ENCODE measurements around the gene PAGE2.
"Not testable (repeated sequence)": the region's sequence is repeated elsewhere in the genome, so short reads cannot be mapped to it uniquely, and the experiment has no call there.

Gene PAGE2, protein sequence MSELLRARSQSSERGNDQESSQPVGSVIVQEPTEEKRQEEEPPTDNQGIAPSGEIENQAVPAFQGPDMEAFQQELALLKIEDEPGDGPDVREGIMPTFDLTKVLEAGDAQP

DNA sequence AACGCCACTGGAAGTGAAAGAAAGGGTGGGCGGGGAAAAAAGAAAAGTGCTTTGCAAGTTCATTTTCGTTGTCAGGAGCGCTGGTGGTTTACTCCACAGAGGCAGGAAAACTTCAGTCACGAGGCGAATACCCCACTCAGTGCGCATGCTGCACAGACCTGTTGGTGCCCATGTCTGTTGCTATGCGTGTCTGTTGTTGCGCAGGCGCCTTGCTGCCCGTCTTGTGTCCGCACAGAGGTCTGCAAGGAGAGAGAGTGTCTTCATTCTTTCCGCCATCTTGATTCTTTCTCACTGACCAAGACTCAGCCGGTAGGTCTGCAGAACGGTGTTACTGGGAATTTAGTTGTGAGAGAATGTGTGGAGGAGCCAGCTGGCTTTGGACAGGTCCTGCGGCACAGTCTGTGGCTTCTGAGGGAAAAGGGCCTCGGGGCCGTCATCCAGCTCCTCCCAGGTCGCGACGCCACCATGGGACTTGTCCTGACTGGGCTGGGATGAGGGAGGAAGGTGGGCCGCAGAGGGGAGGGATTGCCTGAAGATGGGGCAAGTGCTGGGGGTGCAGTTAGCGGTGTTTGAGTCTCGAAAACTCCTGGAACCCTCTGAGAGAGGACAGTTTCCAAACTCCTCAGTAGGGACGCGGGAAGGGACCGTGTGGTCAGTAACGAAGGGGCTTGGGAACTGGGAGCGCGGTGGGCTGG, at the start of gene PAGE2:
TSS of gene PAGE2 (plus strand) at position 224 of the 695 bp plus-strand sequence. CDS start 1,003 bp downstream, outside the sequence.
- in situ Hi-C loops (cut with HindIII; ENCODE audit: low sequenced_read_pairs) = no loop called here

DNA sequence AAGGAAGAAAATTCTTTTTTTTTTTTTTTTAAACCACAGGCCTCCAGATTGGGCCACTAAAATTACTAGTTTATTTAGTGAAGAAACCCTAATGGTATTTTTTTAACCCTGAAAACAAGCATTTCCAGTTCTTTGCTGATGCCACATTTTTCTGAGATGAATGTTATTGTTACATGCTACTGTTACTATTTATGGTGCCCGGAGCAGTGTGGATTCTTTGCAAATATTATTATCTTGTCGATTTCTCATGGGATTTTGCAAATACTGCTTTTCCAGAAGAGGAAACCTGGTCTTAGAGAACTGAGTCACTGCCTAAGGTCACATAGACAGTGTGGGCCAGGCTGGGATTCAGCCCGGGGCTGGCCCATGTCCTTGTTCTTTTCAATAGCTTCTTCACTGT, 49.3 kb upstream of the PAGE2 start:
- in situ Hi-C loops (cut with HindIII; ENCODE audit: low sequenced_read_pairs) = no loop called here

DNA sequence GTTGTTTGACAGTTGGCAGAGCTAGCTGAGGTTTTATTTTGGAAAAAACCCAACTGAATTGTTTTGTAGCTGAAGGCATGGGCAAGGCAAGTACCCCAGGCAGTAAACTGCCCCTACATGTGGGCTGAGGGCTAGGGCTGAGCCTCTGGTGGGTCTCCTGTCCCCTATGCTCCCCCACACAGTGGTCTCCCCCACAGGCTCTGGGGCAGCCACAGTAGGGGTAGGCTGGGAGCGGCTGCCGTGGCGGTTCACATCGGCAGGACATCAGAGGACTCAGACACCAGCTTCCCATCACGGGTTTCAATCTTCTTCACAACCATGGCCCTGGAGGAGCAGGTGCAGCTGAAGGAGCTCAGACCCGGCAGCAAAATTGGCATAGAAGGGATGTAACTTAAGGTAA, 47.3 kb upstream of the PAGE2 start:
- in situ Hi-C loops (cut with HindIII; ENCODE audit: low sequenced_read_pairs) = no loop called here

DNA sequence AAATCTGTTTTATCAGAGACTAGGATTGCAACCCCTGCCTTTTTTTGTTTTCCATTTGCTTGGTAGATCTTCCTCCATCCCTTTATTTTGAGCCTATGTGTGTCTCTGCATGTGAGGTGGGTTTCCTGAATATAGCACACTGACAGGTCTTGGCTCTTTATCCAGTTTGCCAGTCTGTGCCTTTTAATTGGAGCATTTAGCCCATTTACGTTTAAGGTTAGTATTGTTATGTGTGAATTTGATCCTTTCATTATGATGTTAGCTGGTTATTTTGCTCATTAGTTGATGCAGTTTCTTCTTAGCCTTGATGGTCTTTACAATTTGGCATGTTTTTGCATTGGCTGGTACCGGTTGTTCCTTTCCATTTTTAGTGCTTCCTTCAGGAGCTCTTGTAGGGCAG, 38.2 kb upstream of the PAGE2 start:
- in situ Hi-C loops (cut with HindIII; ENCODE audit: low sequenced_read_pairs) = not testable (repeated sequence)

DNA sequence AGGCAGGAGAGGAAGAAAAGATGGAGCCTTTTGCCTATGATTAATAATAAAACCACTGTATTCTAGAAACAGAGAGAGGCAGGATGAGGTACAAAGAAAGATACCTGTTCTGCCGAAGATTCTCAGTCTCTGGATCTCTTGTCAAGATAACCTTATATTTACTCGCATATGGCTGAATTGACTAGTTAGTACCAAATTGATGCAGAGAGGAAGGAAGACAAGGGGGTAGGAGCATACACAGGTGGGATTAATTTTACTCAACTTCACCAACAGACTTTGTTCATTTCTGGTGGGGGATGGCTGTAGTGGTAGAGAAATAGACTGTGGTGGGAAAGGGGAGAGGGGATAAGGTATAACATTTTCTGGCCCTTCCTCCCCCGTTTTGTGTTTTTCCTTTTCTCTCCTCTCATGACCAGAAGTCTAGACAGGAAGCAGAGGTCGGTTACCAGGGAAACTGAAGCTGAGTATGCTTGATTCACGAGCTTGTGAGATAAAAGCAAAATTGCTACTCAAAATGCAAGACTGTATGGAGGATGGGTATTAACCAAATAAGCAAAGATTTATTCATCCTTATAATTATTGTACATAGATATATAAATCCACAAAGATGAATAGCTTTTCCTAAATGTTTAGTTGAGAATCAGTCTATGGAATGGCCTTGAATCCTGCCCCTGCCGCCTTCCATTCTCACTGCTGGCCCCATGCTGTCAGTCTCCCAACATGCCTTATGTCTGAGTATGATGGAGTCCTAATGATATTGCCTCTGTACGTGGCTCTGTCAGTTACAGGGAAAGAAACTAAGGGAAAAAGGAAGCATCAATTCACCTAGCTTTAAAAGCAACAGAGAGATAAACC, 31.8 kb upstream of the PAGE2 start:
- in situ Hi-C loops (cut with HindIII; ENCODE audit: low sequenced_read_pairs) = no loop called here

DNA sequence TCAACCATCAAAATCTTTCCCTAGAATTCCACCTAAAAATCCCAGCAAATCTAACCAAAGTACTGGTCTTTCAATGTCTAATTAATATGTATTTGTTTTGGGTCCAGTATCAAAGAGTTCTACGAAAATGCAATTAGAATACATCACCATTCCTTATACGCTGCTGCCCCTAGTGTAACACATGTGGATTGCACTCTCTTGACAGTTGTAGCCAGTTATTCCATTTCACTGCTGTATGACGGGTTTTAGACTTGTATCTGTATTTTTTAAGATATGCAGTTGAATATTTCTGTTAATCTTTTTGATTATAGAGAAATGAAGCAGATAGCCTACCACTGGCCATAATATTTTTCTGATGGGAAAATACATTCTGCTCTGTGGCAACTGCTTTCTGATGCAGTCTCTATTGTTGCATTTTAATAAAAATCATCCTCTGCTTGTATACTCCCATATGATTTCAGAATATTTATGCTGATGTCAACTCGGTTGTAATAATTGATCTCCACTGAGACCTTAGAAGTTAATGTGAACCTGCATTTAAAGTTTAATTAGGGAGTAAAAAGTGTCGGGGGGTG, 31.1 kb upstream of the PAGE2 start:
- in situ Hi-C loops (cut with HindIII; ENCODE audit: low sequenced_read_pairs) = no loop called here

DNA sequence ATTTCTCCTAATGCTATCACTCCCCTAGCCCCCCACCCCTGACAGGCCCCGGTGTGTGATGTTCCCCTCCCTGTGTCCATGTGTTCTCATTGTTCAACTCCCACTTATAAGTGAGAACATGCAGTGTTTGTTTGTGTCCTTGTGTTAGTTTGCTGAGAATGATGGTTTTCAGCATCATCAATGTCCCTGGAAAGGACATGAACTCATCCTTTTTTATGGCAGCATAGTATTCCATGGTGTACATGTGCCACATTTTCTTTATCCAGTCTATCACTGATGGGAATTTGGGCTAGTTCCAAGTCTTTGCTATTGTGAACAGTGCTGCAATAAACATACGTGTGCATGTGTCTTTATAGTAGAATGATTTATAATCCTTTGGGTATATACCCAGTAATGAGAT, 21.6 kb upstream of the PAGE2 start:
- in situ Hi-C loops (cut with HindIII; ENCODE audit: low sequenced_read_pairs) = not testable (repeated sequence)

DNA sequence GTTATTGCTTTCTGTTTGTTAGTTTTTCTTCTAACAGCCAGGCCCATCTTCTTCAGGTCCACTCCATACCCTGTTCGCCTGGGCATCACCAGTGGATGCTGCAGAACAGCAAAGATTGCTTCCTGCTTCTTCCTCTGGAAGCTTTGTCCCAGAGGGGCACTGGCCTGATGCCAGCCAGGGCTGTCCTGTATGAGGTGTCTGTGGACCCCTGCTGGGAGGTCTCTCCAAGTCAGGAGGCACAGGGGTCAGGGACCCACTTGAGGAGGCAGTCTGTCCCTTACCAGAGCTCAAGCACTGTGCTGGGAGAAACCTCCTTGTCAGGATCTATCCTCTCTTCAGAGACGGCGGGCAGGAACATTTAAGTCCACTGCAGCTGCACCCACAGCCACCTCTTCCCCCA, 16.5 kb upstream of the PAGE2 start:
- in situ Hi-C loops (cut with HindIII; ENCODE audit: low sequenced_read_pairs) = no loop called here

DNA sequence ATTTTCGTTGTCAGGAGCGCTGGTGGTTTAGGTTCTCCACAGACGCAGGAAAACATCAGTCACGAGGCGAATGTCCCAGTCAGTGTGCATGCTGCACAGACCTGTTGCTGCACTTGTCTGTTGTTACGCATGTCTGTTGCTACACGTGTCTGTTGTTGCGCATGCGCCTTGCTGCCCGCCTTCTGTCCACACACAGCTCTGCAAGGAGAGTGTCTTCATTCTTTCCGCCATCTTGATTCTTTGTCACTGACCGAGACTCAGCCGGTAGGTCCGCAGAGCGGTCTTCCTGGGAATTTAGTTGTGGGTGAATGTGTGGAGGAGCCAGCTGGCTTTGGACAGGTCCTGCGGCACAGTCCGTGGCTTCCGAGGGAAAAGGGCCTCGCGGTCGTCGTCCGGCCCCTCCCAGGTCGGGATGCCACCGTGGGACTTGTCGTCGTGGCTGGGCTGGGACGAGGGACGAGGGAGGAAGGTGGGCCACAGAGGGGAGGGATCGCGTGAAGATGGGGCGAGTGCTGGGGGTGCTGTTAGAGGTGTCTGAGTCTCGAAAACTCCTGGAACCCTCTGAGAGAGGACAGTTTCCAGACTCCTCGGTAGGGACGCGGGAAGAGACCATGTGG, 13.9 kb upstream of the PAGE2 start, which contains the start of gene PAGE2B:
TSS of gene PAGE2B (plus strand) at position 180 of the 617 bp plus-strand sequence. CDS start 1,012 bp downstream, outside the sequence.
- in situ Hi-C loops (cut with HindIII; ENCODE audit: low sequenced_read_pairs) = no loop called here

DNA sequence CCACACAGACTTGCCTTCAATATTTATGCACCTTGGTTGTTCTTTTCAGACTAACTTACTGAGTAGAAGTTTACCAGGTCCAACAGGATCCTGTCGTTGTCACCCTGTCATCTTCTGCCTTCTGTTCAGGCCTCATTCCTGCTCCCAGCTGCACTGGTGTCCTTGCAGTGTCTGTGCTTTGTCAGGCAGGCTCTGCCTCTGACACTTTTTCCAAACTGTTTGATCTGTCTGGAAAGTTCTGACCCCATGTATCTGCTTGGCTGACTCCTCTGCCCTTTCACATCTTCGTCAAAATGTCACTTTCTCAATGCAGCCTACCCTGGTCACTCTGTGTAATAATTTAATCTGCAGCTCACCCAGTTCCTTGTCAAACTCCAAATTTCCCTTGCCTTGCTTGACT, 9.9 kb downstream of the PAGE2 start:
- in situ Hi-C loops (cut with HindIII; ENCODE audit: low sequenced_read_pairs) = no loop called here

DNA sequence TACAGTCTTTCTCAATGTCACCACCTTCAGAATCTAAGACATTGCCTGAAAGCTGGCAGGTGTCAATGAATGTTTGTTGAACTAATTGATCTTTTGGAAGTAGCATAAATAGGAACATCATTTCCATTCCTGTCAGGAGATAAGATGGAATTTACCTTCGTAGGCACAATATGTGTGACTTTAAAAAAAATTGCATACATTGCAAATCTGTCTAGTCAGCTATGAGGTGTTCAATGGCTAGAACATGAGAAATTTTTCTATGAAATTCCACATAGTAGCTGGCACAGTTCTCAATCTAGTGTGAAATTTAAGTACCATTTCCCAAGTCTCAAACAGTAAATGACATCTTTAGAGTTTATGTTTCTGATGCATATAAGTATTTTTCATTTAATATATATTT, 10.3 kb downstream of the PAGE2 start:
- in situ Hi-C loops (cut with HindIII; ENCODE audit: low sequenced_read_pairs) = no loop called here

DNA sequence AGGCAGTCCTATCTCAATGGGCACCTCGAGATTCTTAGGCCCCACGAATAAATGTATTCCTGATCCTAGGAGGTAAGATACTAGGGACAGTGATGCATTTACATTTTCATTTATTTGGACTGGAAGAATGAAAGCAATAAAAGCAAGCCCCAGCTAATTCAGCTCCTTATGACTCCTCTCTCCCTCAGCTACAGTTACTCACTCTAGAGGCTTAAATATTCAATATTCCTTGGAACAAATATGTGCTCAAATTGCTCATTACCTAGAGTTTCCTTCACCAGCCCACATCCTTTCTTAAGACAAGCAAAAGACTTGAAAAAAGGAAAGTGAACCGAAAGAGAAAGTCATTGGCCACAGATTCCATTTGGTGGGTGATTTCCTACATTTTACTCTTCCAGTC, 13.9 kb downstream of the PAGE2 start:
- in situ Hi-C loops (cut with HindIII; ENCODE audit: low sequenced_read_pairs) = no loop called here

DNA sequence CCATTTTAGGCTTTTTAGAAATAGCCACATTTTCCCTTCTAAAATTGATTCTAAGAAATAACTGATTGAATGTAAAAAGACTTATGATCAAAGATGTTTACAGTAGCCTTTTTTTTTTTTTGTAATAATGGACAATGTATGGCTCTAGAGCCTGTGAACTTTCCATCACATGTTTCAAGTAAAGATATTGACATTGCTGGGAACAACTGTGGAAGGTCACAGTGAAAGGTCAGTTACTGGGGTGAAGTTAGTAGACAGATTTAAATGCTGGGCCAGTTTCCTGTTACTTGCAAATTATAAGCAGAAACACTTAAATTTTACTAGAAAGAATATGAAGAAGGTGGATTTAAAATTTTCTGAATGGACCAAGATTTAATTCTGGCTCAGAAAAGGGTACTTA, 18.4 kb downstream of the PAGE2 start:
- in situ Hi-C loops (cut with HindIII; ENCODE audit: low sequenced_read_pairs) = no loop called here

DNA sequence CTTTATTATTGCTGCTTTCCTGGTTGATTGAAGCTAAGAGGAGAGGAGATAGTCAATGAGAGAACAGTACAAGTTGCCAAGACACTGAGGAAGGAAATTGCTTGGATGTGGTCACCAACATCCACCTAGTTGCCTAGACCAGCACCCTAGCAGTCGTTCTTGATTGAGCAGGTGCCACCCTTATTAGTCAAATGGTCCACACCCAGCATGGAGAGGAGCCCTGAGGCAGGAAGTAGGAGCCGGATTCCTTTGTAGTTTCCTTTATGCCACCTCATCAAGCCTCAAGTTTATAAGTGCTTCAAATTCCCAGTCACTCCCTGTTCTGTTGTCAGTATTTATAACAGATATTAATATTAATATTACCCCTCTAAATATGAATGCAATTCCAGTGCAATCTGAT, 19.1 kb downstream of the PAGE2 start:
- in situ Hi-C loops (cut with HindIII; ENCODE audit: low sequenced_read_pairs) = no loop called here

DNA sequence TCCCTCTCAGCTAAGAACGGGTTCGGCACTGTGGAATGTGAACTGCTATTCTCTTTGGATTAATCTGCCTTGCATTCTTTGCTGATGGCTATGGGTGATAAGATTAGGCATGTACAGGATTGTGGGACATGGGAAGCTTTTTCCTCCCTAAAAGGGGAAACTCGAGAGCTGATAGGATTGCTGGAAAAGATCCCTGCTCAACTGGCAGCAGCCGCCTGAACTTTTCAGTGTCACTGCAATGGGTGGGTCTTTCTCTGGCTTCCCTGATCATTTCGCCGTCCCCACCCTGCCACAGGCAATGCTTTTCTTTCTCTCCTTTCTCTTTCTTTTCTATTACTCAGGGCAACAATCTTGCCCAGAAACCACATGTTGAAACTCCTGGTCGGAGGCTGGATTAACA, 20.5 kb downstream of the PAGE2 start:
- in situ Hi-C loops (cut with HindIII; ENCODE audit: low sequenced_read_pairs) = no loop called here

DNA sequence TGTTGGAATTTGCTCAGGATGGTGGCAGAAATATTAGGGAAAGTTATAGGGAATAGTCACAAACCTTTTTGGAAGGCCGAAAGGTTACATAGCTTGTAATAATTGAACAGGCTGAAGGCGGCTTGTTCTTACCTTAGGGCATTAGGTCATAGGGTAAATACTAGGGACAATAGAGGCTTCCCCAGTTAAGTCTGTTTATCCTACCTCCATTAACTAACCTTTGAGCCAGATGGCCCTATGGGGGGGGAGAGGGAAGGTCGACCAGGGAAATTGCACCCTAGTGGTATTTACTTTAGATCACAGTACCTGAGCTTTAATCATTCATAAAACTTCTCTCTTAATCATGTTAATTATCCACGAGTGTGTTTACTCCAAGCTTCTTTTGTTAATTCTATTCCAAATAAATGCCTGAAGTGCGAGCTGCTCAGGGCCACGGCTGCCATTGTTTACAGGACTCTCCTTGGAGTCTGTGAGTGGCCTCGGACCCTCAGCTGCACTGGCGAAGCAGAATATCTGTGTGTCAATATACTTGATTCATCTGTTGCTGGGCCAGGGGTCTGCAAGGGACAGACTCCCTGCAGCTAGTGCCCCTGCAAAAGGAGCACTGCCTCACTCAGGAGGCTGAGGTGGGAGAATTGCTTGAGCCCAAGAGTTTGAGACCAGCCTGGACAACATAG, 22.9 kb downstream of the PAGE2 start:
- in situ Hi-C loops (cut with HindIII; ENCODE audit: low sequenced_read_pairs) = no loop called here

DNA sequence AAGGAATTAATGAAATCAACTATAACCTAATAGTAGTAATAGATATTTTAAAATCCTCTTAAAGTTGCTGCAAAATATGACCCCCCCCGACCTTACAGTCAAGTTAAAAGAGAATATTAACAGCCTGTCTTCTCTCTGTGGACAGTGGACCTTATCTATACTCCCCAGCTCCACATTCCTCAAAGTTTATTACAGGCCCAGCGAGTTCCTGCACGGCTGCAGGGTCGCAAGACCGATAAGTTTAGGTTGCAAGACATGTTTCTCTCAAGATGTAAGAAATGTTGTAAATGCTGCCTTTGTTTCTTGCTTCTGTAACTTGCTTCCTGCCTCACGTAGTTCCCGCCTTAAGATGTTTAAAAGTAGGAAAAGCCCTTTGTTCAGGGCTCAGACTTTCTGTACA, 27.8 kb downstream of the PAGE2 start:
- in situ Hi-C loops (cut with HindIII; ENCODE audit: low sequenced_read_pairs) = not testable (repeated sequence)

DNA sequence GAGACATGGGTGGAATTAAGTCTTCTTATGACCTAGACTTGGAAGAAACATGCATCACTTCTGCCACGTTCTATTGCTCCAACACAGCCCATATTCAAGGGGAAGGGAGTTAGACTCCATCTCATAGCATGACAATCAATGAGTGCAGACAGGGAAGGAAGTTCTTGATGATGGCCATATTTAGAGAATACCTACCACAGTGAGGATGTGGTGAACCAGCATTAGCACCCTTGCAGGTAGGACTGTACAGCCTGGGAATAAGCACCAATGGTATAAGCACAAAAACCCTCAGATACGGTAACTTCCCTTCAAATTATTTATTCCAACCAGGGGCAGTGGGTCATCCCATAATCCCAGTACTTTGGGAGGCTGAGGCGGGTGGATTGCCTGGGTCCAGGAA, 29.8 kb downstream of the PAGE2 start:
- in situ Hi-C loops (cut with HindIII; ENCODE audit: low sequenced_read_pairs) = no loop called here

DNA sequence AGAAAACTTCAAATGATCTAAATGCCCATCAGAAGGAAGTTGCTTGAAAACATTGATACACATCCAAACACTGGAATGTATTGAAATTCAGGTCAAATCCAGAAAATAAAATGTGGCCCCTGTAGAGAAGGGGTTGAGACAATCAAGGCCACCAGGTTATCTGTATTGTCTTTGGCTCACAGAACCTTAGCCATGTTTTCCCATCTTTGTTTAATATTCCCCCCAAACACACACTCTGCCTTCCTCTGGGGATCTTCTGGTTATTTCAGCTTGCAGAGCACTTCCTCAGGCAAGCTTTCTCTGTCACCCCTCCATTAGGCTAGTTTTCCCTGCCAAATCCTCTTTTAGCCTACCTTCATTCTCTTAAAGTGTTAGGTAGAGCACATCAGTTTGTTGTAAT, 30.5 kb downstream of the PAGE2 start:
- in situ Hi-C loops (cut with HindIII; ENCODE audit: low sequenced_read_pairs) = no loop called here

DNA sequence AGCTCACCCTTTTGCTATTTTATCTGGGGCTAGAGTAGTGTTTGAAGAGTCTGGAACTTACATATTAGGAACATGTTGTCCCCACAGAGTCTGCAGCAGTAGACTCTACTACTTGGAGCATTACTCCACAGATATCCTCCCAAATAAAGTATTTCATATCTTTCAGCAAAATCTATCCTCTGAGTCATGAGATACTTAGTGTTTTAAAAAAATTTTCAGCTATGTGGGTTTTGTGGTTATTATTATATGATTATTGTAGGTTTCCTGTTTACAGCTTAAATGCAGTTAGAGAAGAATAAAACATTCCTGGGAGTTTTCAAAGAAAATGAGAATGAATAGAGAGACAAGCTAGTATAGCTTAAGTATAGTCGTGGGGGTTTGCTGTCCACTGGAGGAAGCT, 30.9 kb downstream of the PAGE2 start:
- in situ Hi-C loops (cut with HindIII; ENCODE audit: low sequenced_read_pairs) = no loop called here
